Activated naive CD8-positive, alpha-beta T cell treated with anti-CD3 and anti-CD28 coated beads for 36 hours (primary cell): ENCODE measurements around the gene HTR3D. TPM values are rescaled to one million over a fixed set of nuclear protein-coding genes. Genes with fewer than 3 reads are reported as not detected.
"Not testable (repeated sequence)": the region's sequence is repeated elsewhere in the genome, so short reads cannot be mapped to it uniquely, and the experiment has no call there.

Experiments used
- DNase-seq: peaks from one replicate; pipeline ENCODE4 v3.0.0; 2021
- H3K27ac Mint-ChIP-seq: one replicate; pipeline ENCODE4 v1.8.0; 2022; ENCODE audit warnings: mild to moderate bottlenecking, moderate library complexity, mixed read lengths
- H3K27me3 Mint-ChIP-seq: one replicate; pipeline ENCODE4 v1.8.0; 2022; ENCODE audit warnings: mild to moderate bottlenecking, mixed read lengths
- H3K36me3 Mint-ChIP-seq: one replicate; pipeline ENCODE4 v1.8.0; 2021; ENCODE audit warnings: mild to moderate bottlenecking, mixed read lengths
- H3K4me1 Mint-ChIP-seq: one replicate; pipeline ENCODE4 v1.8.0; 2021; ENCODE audit warnings: mixed read lengths
- H3K4me3 Mint-ChIP-seq: one replicate; pipeline ENCODE4 v1.8.0; 2022; ENCODE audit warnings: mild to moderate bottlenecking, moderate library complexity, mixed read lengths
- H3K9me3 Mint-ChIP-seq: one replicate; pipeline ENCODE4 v1.8.0; 2022; ENCODE audit warnings: mixed read lengths
- total RNA-seq, 2 experiments: library from RNA; stranded (reverse); gene quantifications; one replicate each; pipeline ENCODE4 v1.2.3, GENCODE V29; 2021

HTR3D gene
- total RNA-seq, 2 experiments from 2014 or later: not detected

- H3K36me3 Mint-ChIP-seq: no peaks in the 10 kb centered on the region
- DNase-seq: no peak
- H3K4me3 Mint-ChIP-seq: no peak overlapping the region
- H3K4me1 Mint-ChIP-seq: no peaks in the 10 kb centered on the region
- peaks cover 4% of the 10 kb centered on the region for H3K27me3 Mint-ChIP-seq
- H3K27ac Mint-ChIP-seq: no peak overlapping the region
- no peaks in the 10 kb centered on the region for H3K9me3 Mint-ChIP-seq
Observed at GRCh38 chr3:184030536-184030935, 1.0 kb upstream of the HTR3D start.

- Mint-ChIP-seq H3K9me3 (no peaks in the 10 kb centered on the region), H3K27me3 (peaks cover 3% of the 10 kb centered on the region), H3K4me1 (no peaks in the 10 kb centered on the region), H3K4me3 (no peak overlapping the region), H3K36me3 (no peaks in the 10 kb centered on the region), H3K27ac (peak overlapping the region; percentile 8)
- no peak for DNase-seq
Observed at GRCh38 chr3:184037816-184038215, 6.3 kb downstream of the HTR3D start.

GRCh38 chr3:184038307-184038706 lies 6.8 kb downstream of the HTR3D start:
- not testable (repeated sequence) for H3K4me1 Mint-ChIP-seq, H3K27ac Mint-ChIP-seq, DNase-seq, H3K36me3 Mint-ChIP-seq, H3K27me3 Mint-ChIP-seq, H3K9me3 Mint-ChIP-seq, H3K4me3 Mint-ChIP-seq

GRCh38 chr3:184039414-184039813 lies 7.9 kb downstream of the HTR3D start:
- no peak for DNase-seq
- Mint-ChIP-seq H3K27me3 (peaks cover 3% of the 10 kb centered on the region), H3K4me1 (no peaks in the 10 kb centered on the region), H3K36me3 (no peaks in the 10 kb centered on the region), H3K4me3 (no peak overlapping the region), H3K9me3 (no peaks in the 10 kb centered on the region), H3K27ac (no peak overlapping the region)

GRCh38 chr3:184040010-184040409 lies 8.5 kb downstream of the HTR3D start:
- Mint-ChIP-seq H3K4me3 (no peak overlapping the region), H3K27me3 (peaks cover 3% of the 10 kb centered on the region), H3K36me3 (no peaks in the 10 kb centered on the region), H3K9me3 (no peaks in the 10 kb centered on the region), H3K4me1 (no peaks in the 10 kb centered on the region), H3K27ac (no peak overlapping the region)
- no peak for DNase-seq

- H3K9me3 Mint-ChIP-seq: no peaks in the 10 kb centered on the region
- H3K27me3 Mint-ChIP-seq: peaks cover 3% of the 10 kb centered on the region
- H3K4me3 Mint-ChIP-seq: no peak overlapping the region
- no peak overlapping the region for H3K27ac Mint-ChIP-seq
- H3K36me3 Mint-ChIP-seq: no peaks in the 10 kb centered on the region
- no peaks in the 10 kb centered on the region for H3K4me1 Mint-ChIP-seq
- no peak for DNase-seq
Observed at GRCh38 chr3:184042617-184043016, 11.1 kb downstream of the HTR3D start.

GRCh38 chr3:184045995-184046394 lies 14.5 kb downstream of the HTR3D start:
- Mint-ChIP-seq H3K4me3 (no peak overlapping the region), H3K9me3 (no peaks in the 10 kb centered on the region), H3K36me3 (no peaks in the 10 kb centered on the region), H3K27ac (no peak overlapping the region), H3K27me3 (peaks cover 3% of the 10 kb centered on the region), H3K4me1 (no peaks in the 10 kb centered on the region)
- no peak for DNase-seq

GRCh38 chr3:184050217-184050847 lies 18.8 kb downstream of the HTR3D start:
- no peak for DNase-seq
- no peak overlapping the region for H3K4me3 Mint-ChIP-seq
- H3K36me3 Mint-ChIP-seq: no peaks in the 10 kb centered on the region
- peaks cover 3% of the 10 kb centered on the region for H3K27me3 Mint-ChIP-seq
- no peaks in the 10 kb centered on the region for H3K4me1 Mint-ChIP-seq
- H3K27ac Mint-ChIP-seq: no peak overlapping the region
- no peaks in the 10 kb centered on the region for H3K9me3 Mint-ChIP-seq

- H3K36me3 Mint-ChIP-seq: no peaks in the 10 kb centered on the region
- H3K4me1 Mint-ChIP-seq: no peaks in the 10 kb centered on the region
- H3K4me3 Mint-ChIP-seq: no peak within 1 kb of the TSS
- no peaks in the 10 kb centered on the region for H3K9me3 Mint-ChIP-seq
- H3K27ac Mint-ChIP-seq: no peak within 1 kb of the TSS
- H3K27me3 Mint-ChIP-seq: peaks cover 3% of the 10 kb centered on the region
- DNase-seq: no peak
Observed at GRCh38 chr3:184052767-184053166, 21.2 kb downstream of the HTR3D start, which contains the start of gene HTR3C. Gene HTR3C, plus strand, starts transcription at chr3:184053047. Its CDS starts 34 bp downstream, at chr3:184053081.

- no peak for DNase-seq
- H3K9me3 Mint-ChIP-seq: no peaks in the 10 kb centered on the region
- no peak overlapping the region for H3K27ac Mint-ChIP-seq
- H3K4me1 Mint-ChIP-seq: no peaks in the 10 kb centered on the region
- no peaks in the 10 kb centered on the region for H3K36me3 Mint-ChIP-seq
- H3K27me3 Mint-ChIP-seq: no peaks in the 10 kb centered on the region
- no peak overlapping the region for H3K4me3 Mint-ChIP-seq
Observed at GRCh38 chr3:184058029-184058428, 26.5 kb downstream of the HTR3D start.

GRCh38 chr3:184059424-184059823 lies 27.9 kb downstream of the HTR3D start:
- H3K9me3 Mint-ChIP-seq: no peaks in the 10 kb centered on the region
- no peaks in the 10 kb centered on the region for H3K27me3 Mint-ChIP-seq
- H3K27ac Mint-ChIP-seq: no peak overlapping the region
- DNase-seq: no peak
- no peaks in the 10 kb centered on the region for H3K4me1 Mint-ChIP-seq
- H3K36me3 Mint-ChIP-seq: no peaks in the 10 kb centered on the region
- H3K4me3 Mint-ChIP-seq: no peak overlapping the region

GRCh38 chr3:184062637-184063036 lies 31.1 kb downstream of the HTR3D start:
- Mint-ChIP-seq H3K27me3 (no peaks in the 10 kb centered on the region), H3K36me3 (no peaks in the 10 kb centered on the region), H3K4me1 (no peaks in the 10 kb centered on the region), H3K27ac (no peak overlapping the region), H3K4me3 (no peak overlapping the region), H3K9me3 (no peaks in the 10 kb centered on the region)
- DNase-seq: no peak

GRCh38 chr3:184066211-184066610 lies 34.7 kb downstream of the HTR3D start:
- H3K27ac Mint-ChIP-seq: no peak overlapping the region
- peaks cover 6% of the 10 kb centered on the region for H3K9me3 Mint-ChIP-seq
- no peaks in the 10 kb centered on the region for H3K4me1 Mint-ChIP-seq
- peaks cover 2% of the 10 kb centered on the region for H3K36me3 Mint-ChIP-seq
- no peak for DNase-seq
- H3K4me3 Mint-ChIP-seq: no peak overlapping the region
- H3K27me3 Mint-ChIP-seq: peaks cover 6% of the 10 kb centered on the region

GRCh38 chr3:184067573-184068055 lies 36.1 kb downstream of the HTR3D start:
- H3K4me3 Mint-ChIP-seq: no peak overlapping the region

GRCh38 chr3:184068344-184068743 lies 36.8 kb downstream of the HTR3D start:
- Mint-ChIP-seq H3K36me3 (peaks cover 2% of the 10 kb centered on the region), H3K9me3 (peaks cover 6% of the 10 kb centered on the region), H3K4me1 (no peaks in the 10 kb centered on the region), H3K4me3 (no peak overlapping the region), H3K27ac (no peak overlapping the region), H3K27me3 (peaks cover 7% of the 10 kb centered on the region)
- no peak for DNase-seq

More at GRCh38 chr3:184067573-184068055, 36.1 kb downstream of the HTR3D start:
- peaks cover 2% of the 10 kb centered on the region for H3K36me3 Mint-ChIP-seq
- H3K27me3 Mint-ChIP-seq: peaks cover 7% of the 10 kb centered on the region
- DNase-seq: no peak
- peaks cover 6% of the 10 kb centered on the region for H3K9me3 Mint-ChIP-seq
- H3K4me1 Mint-ChIP-seq: no peaks in the 10 kb centered on the region
- H3K27ac Mint-ChIP-seq: no peak overlapping the region

- not testable (repeated sequence) for H3K4me3 Mint-ChIP-seq, DNase-seq, H3K27me3 Mint-ChIP-seq
Observed at GRCh38 chr3:184071142-184071541, 39.6 kb downstream of the HTR3D start.

More at GRCh38 chr3:184071142-184071541, 39.6 kb downstream of the HTR3D start:
- H3K9me3 Mint-ChIP-seq, H3K36me3 Mint-ChIP-seq, H3K4me1 Mint-ChIP-seq, H3K27ac Mint-ChIP-seq: not testable (repeated sequence)
